ENCODE measurements around the gene VPS33B. TPM values are rescaled to one million over a fixed set of nuclear protein-coding genes. Genes with fewer than 3 reads are reported as not detected.

VPS33B gene
- total RNA-seq, 2 experiments from 2014 or later = 26.4 to 26.5 TPM

DNA sequence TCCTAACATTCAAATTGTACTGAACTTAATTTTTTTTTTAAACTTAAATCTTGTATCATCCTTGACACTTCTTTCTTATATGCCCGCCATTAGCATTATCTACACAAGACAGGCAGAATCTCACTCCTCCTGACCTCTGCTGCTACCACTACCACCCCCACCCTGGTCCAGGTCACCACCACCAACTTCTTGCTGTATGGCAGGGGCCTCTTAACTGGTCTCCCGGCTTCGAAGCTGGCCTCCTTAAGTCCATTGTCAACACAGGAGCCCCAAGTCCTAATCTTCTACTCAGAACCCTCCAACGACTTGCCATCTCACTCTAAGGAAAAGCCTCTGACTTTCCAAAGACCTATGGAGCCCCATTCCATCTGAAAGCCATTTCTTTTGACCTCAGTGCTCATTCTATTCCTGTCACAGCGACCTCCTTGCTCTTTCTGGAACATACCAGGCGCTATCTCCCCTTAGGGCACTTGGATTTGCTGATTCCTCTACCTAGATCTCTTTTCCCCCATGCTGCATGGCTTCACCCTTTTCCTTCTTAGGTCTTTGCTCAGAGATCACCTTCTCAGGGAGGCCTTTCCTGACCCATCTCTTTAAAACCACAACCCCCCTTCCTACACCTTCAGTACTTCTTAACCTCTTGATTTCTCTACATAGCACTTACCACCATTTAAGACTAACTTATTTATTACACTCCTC, 30.7 kb downstream of the VPS33B start:
- Mint-ChIP-seq H3K4me3 (no peak overlapping the region), H3K27me3 (peaks cover 2% of the 10 kb centered on the region), H3K36me3 (peaks cover 11% of the 10 kb centered on the region), H3K27ac (no peak overlapping the region), H3K9me3 (no peaks in the 10 kb centered on the region), H3K4me1 (ENCODE audit: low read depth) (peaks cover 41% of the 10 kb centered on the region)
- ChIA-PET POLR2A (no interaction called here), CTCF (interaction anchor here (0.7 to 0.8 kb wide), 2 partner anchors 30 to 60 kb away, joined by 3 read pairs; partner anchors contain the start of gene HDDC3)
- intact Hi-C loops (cut with micrococcal nuclease) = no loop called here
- DNase-seq = no peak

DNA sequence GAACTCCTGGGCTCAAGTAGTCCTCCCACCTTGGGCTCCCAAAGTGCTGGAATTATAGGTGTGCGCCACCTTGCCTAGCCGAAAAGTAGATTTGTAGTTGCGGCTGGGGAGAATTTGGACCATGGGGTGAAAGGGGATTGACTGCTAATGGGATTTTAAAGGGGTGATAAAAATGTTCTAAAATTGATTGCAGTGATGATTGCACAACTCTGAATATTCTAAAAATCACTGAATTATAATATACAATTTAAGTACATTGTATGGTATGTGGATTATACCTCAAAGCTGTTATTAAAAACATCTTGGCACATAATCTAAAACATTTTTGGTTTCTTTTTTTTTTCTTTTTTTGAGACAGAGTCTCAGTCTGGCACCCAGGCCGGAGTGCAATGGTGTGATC, 31.9 kb downstream of the VPS33B start:
- peaks cover 11% of the 10 kb centered on the region for H3K36me3 Mint-ChIP-seq
- peaks cover 37% of the 10 kb centered on the region for H3K4me1 Mint-ChIP-seq (ENCODE audit: low read depth)
- ChIA-PET CTCF (interaction anchor here (1.4 kb wide), 1 partner anchor 43 kb away, joined by 6 read pairs; no protein-coding TSS in a partner anchor), POLR2A (no interaction called here)
- H3K9me3 Mint-ChIP-seq = no peaks in the 10 kb centered on the region
- DNase-seq = no peak
- no peak overlapping the region for H3K27ac Mint-ChIP-seq
- intact Hi-C loops (cut with micrococcal nuclease) = no loop called here
- no peak overlapping the region for H3K4me3 Mint-ChIP-seq
- peaks cover 2% of the 10 kb centered on the region for H3K27me3 Mint-ChIP-seq

GRCh38 chr15:90989040-90989768, 33.2 kb downstream of the VPS33B start:
- Mint-ChIP-seq H3K4me1 (ENCODE audit: low read depth) (peaks cover 31% of the 10 kb centered on the region), H3K36me3 (peaks cover 15% of the 10 kb centered on the region), H3K27ac (no peak overlapping the region), H3K4me3 (no peak overlapping the region), H3K27me3 (no peaks in the 10 kb centered on the region), H3K9me3 (no peaks in the 10 kb centered on the region)
- POLR2A ChIA-PET = no interaction called here
- CTCF ChIA-PET = interaction anchor here (1.1 kb wide), 1 partner anchor 55 kb away, joined by 4 read pairs; no protein-coding TSS in a partner anchor
- no peak for DNase-seq
- intact Hi-C loops (cut with micrococcal nuclease) = no loop called here

GRCh38 chr15:90988296-90988695, 34.1 kb downstream of the VPS33B start:
- intact Hi-C loops (cut with micrococcal nuclease) = no loop called here
- Mint-ChIP-seq H3K4me1 (ENCODE audit: low read depth) (peaks cover 34% of the 10 kb centered on the region), H3K36me3 (peaks cover 21% of the 10 kb centered on the region), H3K9me3 (no peaks in the 10 kb centered on the region), H3K4me3 (no peak overlapping the region), H3K27ac (no peak overlapping the region), H3K27me3 (no peaks in the 10 kb centered on the region)
- ChIA-PET CTCF (interaction anchor here (1.1 kb wide), 1 partner anchor 54 kb away, joined by 4 read pairs; no protein-coding TSS in a partner anchor), POLR2A (interaction anchor here (0.7 to 1.4 kb wide), 2 partner anchors 18 to 34 kb away, joined by 3 read pairs; partner anchors contain the start of gene RCCD1)
- DNase-seq = no peak

GRCh38 chr15:90987561-90988141, 34.7 kb downstream of the VPS33B start:
- CTCF ChIA-PET = interaction anchor here (1.1 kb wide), 1 partner anchor 53 kb away, joined by 4 read pairs; no protein-coding TSS in a partner anchor
- Mint-ChIP-seq H3K4me1 (ENCODE audit: low read depth) (peaks cover 34% of the 10 kb centered on the region), H3K36me3 (peaks cover 23% of the 10 kb centered on the region)

GRCh38 chr15:90986790-90987507, 35.4 kb downstream of the VPS33B start:
- no peaks in the 10 kb centered on the region for H3K27me3 Mint-ChIP-seq
- ChIA-PET POLR2A (interaction anchor here (0.9 to 1.4 kb wide), 2 partner anchors 24 to 32 kb away, joined by 3 read pairs; partner anchors contain the start of gene RCCD1), CTCF (no interaction called here)
- intact Hi-C loops (cut with micrococcal nuclease) = no loop called here
- H3K27ac Mint-ChIP-seq = no peak overlapping the region
- H3K4me3 Mint-ChIP-seq = no peak overlapping the region
- DNase-seq = no peak
- peaks cover 33% of the 10 kb centered on the region for H3K4me1 Mint-ChIP-seq (ENCODE audit: low read depth)
- peaks cover 26% of the 10 kb centered on the region for H3K36me3 Mint-ChIP-seq
- H3K9me3 Mint-ChIP-seq = no peaks in the 10 kb centered on the region

More at GRCh38 chr15:90987561-90988141, 34.7 kb downstream of the VPS33B start:
- intact Hi-C loops (cut with micrococcal nuclease) = no loop called here
- POLR2A ChIA-PET = interaction anchor here (0.7 to 1.4 kb wide), 3 partner anchors 17 to 33 kb away, joined by 3 read pairs; partner anchors contain the start of gene RCCD1
- Mint-ChIP-seq H3K4me3 (no peak overlapping the region), H3K27ac (no peak overlapping the region), H3K27me3 (no peaks in the 10 kb centered on the region), H3K9me3 (no peaks in the 10 kb centered on the region)
- DNase-seq = no peak

DNA sequence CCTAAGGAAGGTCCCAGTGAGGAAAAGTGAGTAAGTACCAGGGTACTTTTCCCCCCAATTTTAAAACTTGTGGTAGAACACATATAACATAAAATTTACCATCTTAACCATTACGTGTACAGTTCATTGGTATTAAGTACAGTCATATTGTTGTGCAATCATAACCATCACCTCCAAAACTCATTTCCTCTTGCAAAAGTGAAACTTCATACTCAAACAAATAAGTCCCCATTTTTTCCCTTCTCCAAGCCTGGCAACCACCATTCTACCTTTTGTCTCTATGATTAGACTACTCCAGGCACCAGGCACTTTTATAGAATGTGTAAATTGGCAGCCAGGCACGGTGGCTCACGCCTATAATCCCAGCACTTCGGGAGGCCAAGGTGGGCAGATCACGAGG, 40.3 kb downstream of the VPS33B start:
- Mint-ChIP-seq H3K36me3 (peaks cover 66% of the 10 kb centered on the region), H3K4me3 (no peak overlapping the region), H3K27me3 (no peaks in the 10 kb centered on the region), H3K9me3 (no peaks in the 10 kb centered on the region), H3K27ac (no peak overlapping the region), H3K4me1 (ENCODE audit: low read depth) (peaks cover 18% of the 10 kb centered on the region)
- ChIA-PET CTCF (interaction anchor here (1.9 kb wide), 2 partner anchors 26 to 49 kb away, joined by 8 to 10 read pairs; partner anchors contain the start of gene HDDC3), POLR2A (interaction anchor here (1.7 kb wide), 1 partner anchor 12 kb away, joined by 3 read pairs; the partner anchor contains the start of gene PRC1)
- intact Hi-C loops (cut with micrococcal nuclease) = no loop called here
- no peak for DNase-seq

DNA sequence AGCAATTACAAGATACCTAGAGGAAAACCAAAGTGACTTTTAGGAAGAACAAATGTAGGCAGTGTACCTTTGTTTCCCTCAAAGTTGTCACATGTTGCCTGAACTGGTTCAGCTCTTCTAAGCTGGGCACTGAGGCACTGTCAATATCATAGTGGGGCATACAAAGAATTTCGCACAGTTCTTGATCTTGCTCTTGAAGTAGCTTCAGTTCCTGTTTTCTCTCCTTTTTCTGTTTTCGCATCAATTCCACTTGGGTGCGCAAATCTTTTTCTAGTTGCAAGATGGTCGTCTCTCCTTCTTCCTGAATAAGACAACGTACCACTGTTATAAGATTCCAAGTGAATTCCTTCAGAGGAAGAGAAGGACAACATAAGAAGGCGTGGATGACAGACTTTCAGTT, 40.7 kb downstream of the VPS33B start:
- no peaks in the 10 kb centered on the region for H3K27me3 Mint-ChIP-seq
- intact Hi-C loops (cut with micrococcal nuclease) = no loop called here
- H3K9me3 Mint-ChIP-seq = no peaks in the 10 kb centered on the region
- ChIA-PET POLR2A (interaction anchor here (1.7 kb wide), 1 partner anchor 13 kb away, joined by 3 read pairs; the partner anchor contains the start of gene PRC1), CTCF (interaction anchor here (1.9 kb wide), 2 partner anchors 25 to 49 kb away, joined by 7 to 8 read pairs; partner anchors contain the start of gene HDDC3)
- no peak overlapping the region for H3K4me3 Mint-ChIP-seq
- no peak overlapping the region for H3K27ac Mint-ChIP-seq
- peaks cover 16% of the 10 kb centered on the region for H3K4me1 Mint-ChIP-seq (ENCODE audit: low read depth)
- H3K36me3 Mint-ChIP-seq = peaks cover 67% of the 10 kb centered on the region
- no peak for DNase-seq

GRCh38 chr15:90979582-90979981, 42.8 kb downstream of the VPS33B start:
- ChIA-PET POLR2A (no interaction called here), CTCF (interaction anchor here (0.5 to 0.8 kb wide), 2 partner anchors 17 to 47 kb away, joined by 3 to 4 read pairs; partner anchors contain the start of gene HDDC3)
- no peak overlapping the region for H3K27ac Mint-ChIP-seq

DNA sequence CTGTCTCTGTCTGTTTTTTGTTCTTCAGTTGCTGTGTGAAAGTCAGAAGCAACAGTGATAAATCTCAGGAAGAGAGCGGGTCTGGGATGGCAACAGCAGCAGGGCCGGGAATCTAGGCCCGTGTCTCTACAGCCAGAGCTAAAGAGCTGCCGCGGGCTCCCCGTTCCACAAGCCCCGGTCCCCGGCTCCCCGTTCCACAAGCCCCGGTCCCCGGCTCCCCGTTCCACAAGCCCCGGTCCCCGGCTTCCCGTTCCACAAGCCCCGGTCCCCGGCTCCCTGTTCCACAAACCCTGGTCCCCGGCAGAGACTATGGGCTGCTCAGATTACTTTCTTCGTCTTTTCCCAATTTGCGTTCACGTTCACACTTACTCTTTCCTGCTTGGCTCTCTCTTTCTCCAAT, 48.2 kb downstream of the VPS33B start:
- ChIA-PET POLR2A (no interaction called here), CTCF (no interaction called here)
- Mint-ChIP-seq H3K9me3 (no peaks in the 10 kb centered on the region), H3K4me1 (ENCODE audit: low read depth) (no peaks in the 10 kb centered on the region), H3K4me3 (no peak overlapping the region), H3K36me3 (peaks cover 65% of the 10 kb centered on the region), H3K27ac (no peak overlapping the region), H3K27me3 (no peaks in the 10 kb centered on the region)
- no peak for DNase-seq
- intact Hi-C loops (cut with micrococcal nuclease) = no loop called here

More at GRCh38 chr15:90979582-90979981, 42.8 kb downstream of the VPS33B start:
- H3K36me3 Mint-ChIP-seq = peaks cover 80% of the 10 kb centered on the region
- H3K4me3 Mint-ChIP-seq = no peak overlapping the region
- peaks cover 16% of the 10 kb centered on the region for H3K4me1 Mint-ChIP-seq (ENCODE audit: low read depth)
- no peaks in the 10 kb centered on the region for H3K27me3 Mint-ChIP-seq
- no peaks in the 10 kb centered on the region for H3K9me3 Mint-ChIP-seq
- DNase-seq = no peak
- intact Hi-C loops (cut with micrococcal nuclease) = no loop called here

GRCh38 chr15:90972133-90972532, 50.3 kb downstream of the VPS33B start:
- CTCF ChIA-PET = interaction anchor here (0.6 kb wide), 1 partner anchor 300 kb away, joined by 3 read pairs; no protein-coding TSS in a partner anchor
- no peak overlapping the region for H3K4me3 Mint-ChIP-seq
- H3K4me1 Mint-ChIP-seq (ENCODE audit: low read depth) = no peaks in the 10 kb centered on the region
- H3K36me3 Mint-ChIP-seq = peaks cover 68% of the 10 kb centered on the region
- no peak overlapping the region for H3K27ac Mint-ChIP-seq
- intact Hi-C loops (cut with micrococcal nuclease) = no loop called here
- H3K27me3 Mint-ChIP-seq = no peaks in the 10 kb centered on the region
- no peaks in the 10 kb centered on the region for H3K9me3 Mint-ChIP-seq
- no peak for DNase-seq
- POLR2A ChIA-PET = interaction anchor here (0.7 kb wide), 1 partner anchor 11 kb away, joined by 3 read pairs; no protein-coding TSS in a partner anchor
